ENCODE data around the gene CTBP2. TPM values are rescaled to one million over a fixed set of nuclear protein-coding genes. Genes with fewer than 3 reads are reported as not detected.

Gene CTBP2
- total RNA-seq, 1 donor from 2014 or later: 90.6 TPM

GRCh38 chr10:125021686-125022344 lies 138.5 kb downstream of the CTBP2 start:
- TF ChIP-seq CTCF (IDR thresholded peaks at IDR 0.05): no peak
- H3K27ac Mint-ChIP-seq (ENCODE audit: unreplicated experiment): peak overlapping the region; percentile 91
- H3K36me3 Mint-ChIP-seq (ENCODE audit: low read depth): peaks cover 16% of the 10 kb centered on the region
- no peak overlapping the region for H3K4me3 Mint-ChIP-seq (ENCODE audit: unreplicated experiment)
- DNase-seq (ENCODE audit: low spot score): no peak
- peaks cover 4% of the 10 kb centered on the region for H3K9me3 Mint-ChIP-seq (ENCODE audit: low read depth)
- no peaks in the 10 kb centered on the region for H3K27me3 Mint-ChIP-seq (ENCODE audit: low read depth)
- H3K4me1 Mint-ChIP-seq (ENCODE audit: low read depth): peaks cover 82% of the 10 kb centered on the region

GRCh38 chr10:125020871-125021270 lies 139.5 kb downstream of the CTBP2 start:
- H3K36me3 Mint-ChIP-seq (ENCODE audit: low read depth): peaks cover 15% of the 10 kb centered on the region
- no peak for DNase-seq (ENCODE audit: low spot score)
- peaks cover 87% of the 10 kb centered on the region for H3K4me1 Mint-ChIP-seq (ENCODE audit: low read depth)
- peaks cover 4% of the 10 kb centered on the region for H3K9me3 Mint-ChIP-seq (ENCODE audit: low read depth)
- H3K27ac Mint-ChIP-seq (ENCODE audit: unreplicated experiment): peak overlapping the region; percentile 91
- TF ChIP-seq CTCF (IDR thresholded peaks at IDR 0.05): no peak
- no peak overlapping the region for H3K4me3 Mint-ChIP-seq (ENCODE audit: unreplicated experiment)
- no peaks in the 10 kb centered on the region for H3K27me3 Mint-ChIP-seq (ENCODE audit: low read depth)

GRCh38 chr10:125020386-125020785 lies 140.0 kb downstream of the CTBP2 start:
- DNase-seq (ENCODE audit: low spot score): no peak
- Mint-ChIP-seq H3K27ac (ENCODE audit: unreplicated experiment) (peak overlapping the region; percentile 91), H3K4me3 (ENCODE audit: unreplicated experiment) (no peak overlapping the region), H3K9me3 (ENCODE audit: low read depth) (peaks cover 4% of the 10 kb centered on the region), H3K36me3 (ENCODE audit: low read depth) (peaks cover 16% of the 10 kb centered on the region), H3K4me1 (ENCODE audit: low read depth) (peaks cover 86% of the 10 kb centered on the region), H3K27me3 (ENCODE audit: low read depth) (no peaks in the 10 kb centered on the region)
- TF ChIP-seq CTCF (IDR thresholded peaks at IDR 0.05): no peak

- H3K27ac Mint-ChIP-seq (ENCODE audit: unreplicated experiment): peak overlapping the region; percentile 85
- peaks cover 4% of the 10 kb centered on the region for H3K9me3 Mint-ChIP-seq (ENCODE audit: low read depth)
- peaks cover 72% of the 10 kb centered on the region for H3K4me1 Mint-ChIP-seq (ENCODE audit: low read depth)
- DNase-seq (ENCODE audit: low spot score): no peak
- no peak for TF ChIP-seq CTCF (IDR thresholded peaks at IDR 0.05)
- no peaks in the 10 kb centered on the region for H3K27me3 Mint-ChIP-seq (ENCODE audit: low read depth)
- peaks cover 16% of the 10 kb centered on the region for H3K36me3 Mint-ChIP-seq (ENCODE audit: low read depth)
- no peak overlapping the region for H3K4me3 Mint-ChIP-seq (ENCODE audit: unreplicated experiment)
These were observed 141.7 kb downstream of the CTBP2 start for GRCh38 chr10:125018576-125019143.

- DNase-seq (ENCODE audit: low spot score): no peak
- Mint-ChIP-seq H3K4me3 (ENCODE audit: unreplicated experiment) (no peak overlapping the region), H3K27me3 (ENCODE audit: low read depth) (no peaks in the 10 kb centered on the region), H3K4me1 (ENCODE audit: low read depth) (peaks cover 63% of the 10 kb centered on the region), H3K36me3 (ENCODE audit: low read depth) (peaks cover 14% of the 10 kb centered on the region), H3K9me3 (ENCODE audit: low read depth) (peaks cover 4% of the 10 kb centered on the region), H3K27ac (ENCODE audit: unreplicated experiment) (peak overlapping the region; percentile 85)
- TF ChIP-seq CTCF (IDR thresholded peaks at IDR 0.05): no peak
These were observed 142.6 kb downstream of the CTBP2 start for GRCh38 chr10:125017547-125018298.
